PC-9 (cell line): ENCODE results near the gene ATAD3B. TPM values are rescaled to one million over a fixed set of nuclear protein-coding genes. Genes with fewer than 3 reads are reported as not detected.
A peak's percentile ranks its signal among the peaks of the same experiment; 100 is the strongest.

ENCODE experiments used
- BruUV-seq: library from RNA; stranded (reverse); fragments of 400-500 nt; replicated peaks from 2 replicates; lab custom pipeline; 2021; lab: Mats Ljungman, UMichigan
- CTCF ChIA-PET: fragments of 300-600 bp; sonication (Branson Sonifier 250); formaldehyde crosslinking; loops from one replicate; lab custom pipeline; 2022; ENCODE audit warnings: antibody characterized with exemption; lab: Charles Lee
- POLR2A ChIA-PET: fragments of 300-600 bp; sonication (Branson Sonifier 250); formaldehyde crosslinking; loops from one replicate; lab custom pipeline; 2022; ENCODE audit warnings: antibody characterized with exemption; ENCODE audit not compliant: unreplicated experiment; lab: Charles Lee
- DNase-seq, 2 experiments: peaks; one replicate each; pipeline versions ENCODE4 v3.0.0 to v3.0.0-alpha.2; 2015 to 2022; ENCODE audit warnings: mixed read lengths in 1 of 2
- H2AFZ ChIP-seq: fragments of 200-600 bp; sonication (generic); 2 replicates; pipeline ENCODE4 v1.8.1; 2017; ENCODE audit warnings: antibody characterized with exemption
- H3F3A ChIP-seq: fragments of 200-600 bp; sonication (generic); 2 replicates; pipeline ENCODE4 v1.8.1; 2017; ENCODE audit warnings: antibody characterized with exemption, mild to moderate bottlenecking, low read depth; ENCODE audit not compliant: insufficient read depth
- H3K27ac ChIP-seq: fragments of 200-600 bp; sonication (generic); 2 replicates; pipeline ENCODE4 v1.6.1; 2016; ENCODE audit warnings: mixed run types
- H3K27me3 ChIP-seq: fragments of 200-600 bp; sonication (generic); 2 replicates; pipeline ENCODE4 v1.6.1; 2016; ENCODE audit warnings: low read depth, mixed run types; ENCODE audit not compliant: insufficient read depth
- H3K36me3 ChIP-seq: fragments of 200-600 bp; sonication (generic); 2 replicates; pipeline ENCODE4 v1.6.1; 2016; ENCODE audit warnings: low read depth, mixed run types
- H3K4me1 ChIP-seq: fragments of 200-600 bp; sonication (generic); replicated peaks from 2 replicates; pipeline ENCODE4 v1.6.1; 2016; ENCODE audit warnings: mixed run types; ENCODE audit not compliant: insufficient read depth
- H3K4me2 ChIP-seq: fragments of 200-600 bp; sonication (generic); 2 replicates; pipeline ENCODE4 v1.6.1; 2017; ENCODE audit warnings: mixed run types
- H3K4me3 ChIP-seq: fragments of 200-600 bp; sonication (generic); 2 replicates; pipeline ENCODE4 v1.6.1; 2016; ENCODE audit warnings: mixed run types
- H3K79me2 ChIP-seq: fragments of 200-600 bp; sonication (generic); 2 replicates; pipeline ENCODE4 v1.6.1; 2017; ENCODE audit warnings: low read depth, mixed run types
- H3K9me2 ChIP-seq: fragments of 200-600 bp; sonication (generic); 2 replicates; pipeline ENCODE4 v1.8.1; 2017; ENCODE audit warnings: mild to moderate bottlenecking; ENCODE audit not compliant: insufficient read depth
- H3K9me3 ChIP-seq: fragments of 200-600 bp; sonication (generic); 2 replicates; pipeline ENCODE4 v1.8.1; 2016; ENCODE audit warnings: low read depth; ENCODE audit not compliant: insufficient read depth
- H4K20me1 ChIP-seq: fragments of 200-600 bp; sonication (generic); 2 replicates; pipeline ENCODE4 v1.8.1; 2017; ENCODE audit not compliant: insufficient read depth
- CTCF ChIP-seq: fragments of 200-600 bp; sonication (generic); conservative IDR thresholded peaks from 2 replicates; pipeline ENCODE4 v1.6.1; 2017; ENCODE audit warnings: mixed run types, antibody characterized with exemption, mild to moderate bottlenecking, moderate library complexity
- EZH2 ChIP-seq: fragments of 200-600 bp; sonication (generic); IDR thresholded peaks from 2 replicates; pipeline ENCODE4 v1.8.0; 2017; ENCODE audit warnings: antibody characterized with exemption, low read depth
- intact Hi-C: fragments of 100-400 bp; cut with micrococcal nuclease; formaldehyde crosslinking; loops from one replicate; pipeline ENCODE4 v1.10.0; 2022; ENCODE audit not compliant: unreplicated experiment
- total RNA-seq: library from RNA; stranded (reverse); gene quantifications from 2 replicates; pipeline ENCODE4 v1.2.3, GENCODE V29; 2021

ATAD3B gene
- total RNA-seq, 1 experiment from 2014 or later = 32.8 TPM

- Histone ChIP-seq H3K4me1 (no peaks in the 10 kb centered on the region), H3K4me3 (no peak overlapping the region), H3K4me2 (no peak overlapping the region), H3K9me3 (no peaks in the 10 kb centered on the region), H3K79me2 (no peaks in the 10 kb centered on the region), H3K27me3 (no peaks in the 10 kb centered on the region), H3F3A (no peaks in the 10 kb centered on the region; the same call in 1 of the 2 replicates), H3K27ac (no peak overlapping the region), H4K20me1 (no peaks in the 10 kb centered on the region), H3K36me3 (no peaks in the 10 kb centered on the region), H2AFZ (no peak overlapping the region), H3K9me2 (no peaks in the 10 kb centered on the region)
- ChIA-PET CTCF (no interaction called here), POLR2A (no interaction called here)
- intact Hi-C loops = no loop called here
- no TSS peak for BruUV-seq
- DNase-seq = no peak
- no peak for TF ChIP-seq EZH2
- no peak for TF ChIP-seq CTCF
Observed at GRCh38 chr1:1460540-1461130, 10.9 kb upstream of the ATAD3B start.

- Histone ChIP-seq H3K9me2 (no peaks in the 10 kb centered on the region), H4K20me1 (no peaks in the 10 kb centered on the region), H2AFZ (no peak overlapping the region), H3F3A (no peaks in the 10 kb centered on the region; the same call in 1 of the 2 replicates), H3K4me1 (no peaks in the 10 kb centered on the region), H3K9me3 (no peaks in the 10 kb centered on the region), H3K4me2 (no peak overlapping the region), H3K27ac (no peak overlapping the region), H3K36me3 (no peaks in the 10 kb centered on the region), H3K27me3 (no peaks in the 10 kb centered on the region), H3K79me2 (no peaks in the 10 kb centered on the region), H3K4me3 (no peak overlapping the region)
- TF ChIP-seq CTCF (no peak), EZH2 (no peak)
- DNase-seq = peak in 1 of 2 experiments; percentile 26
- no TSS peak for BruUV-seq
- intact Hi-C loops = loop anchor here (1.0 kb wide), 1 partner anchor 9 kb away; the partner anchor contains the start of gene ATAD3B
- CTCF ChIA-PET = no interaction called here
- POLR2A ChIA-PET = interaction anchor here (0.7 kb wide), 1 partner anchor 89 kb away, joined by 3 read pairs; no protein-coding TSS in a partner anchor
Observed at GRCh38 chr1:1461721-1462317, 9.7 kb upstream of the ATAD3B start.

GRCh38 chr1:1462318-1462966 is 9.1 kb upstream of the ATAD3B start:
- H3K36me3 ChIP-seq = no peaks in the 10 kb centered on the region
- TF ChIP-seq EZH2 (no peak), CTCF (no peak)
- no peaks in the 10 kb centered on the region for H3K27me3 ChIP-seq
- H3K27ac ChIP-seq = no peak overlapping the region
- no peaks in the 10 kb centered on the region for H3K4me1 ChIP-seq
- BruUV-seq = no TSS peak
- intact Hi-C loops = loop anchor here (1.0 kb wide), 1 partner anchor 9 kb away; the partner anchor contains the start of gene ATAD3B
- H2AFZ ChIP-seq = no peak overlapping the region
- no peaks in the 10 kb centered on the region for H3K79me2 ChIP-seq
- H3K4me2 ChIP-seq = no peak overlapping the region
- no peaks in the 10 kb centered on the region; the same call in 1 of the 2 replicates for H3F3A ChIP-seq
- no peak overlapping the region for H3K4me3 ChIP-seq
- POLR2A ChIA-PET = no interaction called here
- no peaks in the 10 kb centered on the region for H3K9me3 ChIP-seq
- CTCF ChIA-PET = interaction anchor here (0.5 kb wide), 1 partner anchor 19 kb away, joined by 4 read pairs; no protein-coding TSS in a partner anchor
- peak in 1 of 2 experiments; percentile 76 for DNase-seq
- no peaks in the 10 kb centered on the region for H4K20me1 ChIP-seq
- no peaks in the 10 kb centered on the region for H3K9me2 ChIP-seq
